Neural progenitor cell (in vitro differentiated cells): Measurements from ENCODE around the gene MT1H. TPM values are rescaled to one million over a fixed set of nuclear protein-coding genes. Genes with fewer than 3 reads are reported as not detected.
"Not testable (repeated sequence)": the region's sequence is repeated elsewhere in the genome, so short reads cannot be mapped to it uniquely, and the experiment has no call there.

Source experiments
- DNase-seq: peaks from one replicate; pipeline ENCODE4 v3.0.0-alpha.2; 2016; ENCODE audit warnings: low spot score
- H2AFZ ChIP-seq: fragments of 200-600 bp; sonication (generic); replicated peaks from 2 replicates; pipeline ENCODE4 v1.6.1; 2016; ENCODE audit warnings: antibody characterized with exemption
- H3F3A ChIP-seq: fragments of 200-600 bp; sonication (generic); 2 replicates; pipeline ENCODE4 v1.6.1; 2016; ENCODE audit warnings: antibody characterized with exemption, low read depth
- H3K27ac ChIP-seq: fragments of 200-600 bp; sonication (generic); 2 replicates; pipeline ENCODE4 v1.5.1; 2016; ENCODE audit warnings: mild to moderate bottlenecking
- H3K27me3 ChIP-seq: fragments of 200-600 bp; sonication (generic); 2 replicates; pipeline ENCODE4 v1.6.1; 2016; ENCODE audit warnings: mild to moderate bottlenecking, moderate library complexity
- H3K36me3 ChIP-seq: fragments of 200-600 bp; sonication (generic); 2 replicates; pipeline ENCODE4 v1.5.1; 2016
- H3K4me1 ChIP-seq: fragments of 200-600 bp; sonication (generic); 2 replicates; pipeline ENCODE4 v1.6.1; 2016; ENCODE audit warnings: mixed run types
- H3K4me2 ChIP-seq: fragments of 200-600 bp; sonication (generic); 2 replicates; pipeline ENCODE4 v1.6.1; 2016
- H3K4me3 ChIP-seq: fragments of 200-600 bp; sonication (generic); 2 replicates; pipeline ENCODE4 v1.5.1; 2016
- H3K79me2 ChIP-seq: fragments of 200-600 bp; sonication (generic); 2 replicates; pipeline ENCODE4 v1.6.1; 2016; ENCODE audit warnings: low read depth
- H3K9ac ChIP-seq: fragments of 200-600 bp; sonication (generic); 2 replicates; pipeline ENCODE4 v1.6.1; 2016
- H3K9me3 ChIP-seq: fragments of 200-600 bp; sonication (generic); 2 replicates; pipeline ENCODE4 v1.5.1; 2016; ENCODE audit warnings: low read depth
- H4K20me1 ChIP-seq: fragments of 200-600 bp; sonication (generic); 2 replicates; pipeline ENCODE4 v1.6.1; 2016; ENCODE audit warnings: low read depth
- H3K27ac Mint-ChIP-seq: 3 replicates; pipeline ENCODE4 v1.8.0; 2021; ENCODE audit warnings: mixed read lengths
- H3K27me3 Mint-ChIP-seq: 2 replicates; pipeline ENCODE4 v1.8.0; 2022; ENCODE audit warnings: low read depth, mild to moderate bottlenecking, inconsistent platforms, moderate library complexity, mixed read lengths; ENCODE audit not compliant: insufficient read depth
- H3K36me3 Mint-ChIP-seq: 3 replicates; pipeline ENCODE4 v1.8.0; 2021; ENCODE audit warnings: mixed read lengths
- H3K4me1 Mint-ChIP-seq: 3 replicates; pipeline ENCODE4 v1.8.0; 2021; ENCODE audit warnings: mixed read lengths
- H3K4me3 Mint-ChIP-seq: 3 replicates; pipeline ENCODE4 v1.8.0; 2021; ENCODE audit warnings: mild to moderate bottlenecking, moderate library complexity, mixed read lengths
- H3K9me3 Mint-ChIP-seq: 3 replicates; pipeline ENCODE4 v1.8.0; 2020; ENCODE audit warnings: mixed read lengths
- EZH2 ChIP-seq: fragments of 200-600 bp; sonication (generic); IDR thresholded peaks from 2 replicates; pipeline ENCODE4 v1.6.1; 2017; ENCODE audit warnings: antibody characterized with exemption, mild to moderate bottlenecking, moderate library complexity
- EZH2phosphoT487 ChIP-seq: fragments of 200-600 bp; sonication (generic); IDR thresholded peaks from 2 replicates; pipeline ENCODE4 v1.6.1; 2017; ENCODE audit warnings: antibody characterized with exemption
- total RNA-seq: library from RNA; depleted of rRNA; stranded (reverse); fragments of >200 nt; gene quantifications from 2 replicates; pipeline ENCODE4 v1.2.3, GENCODE V29; 2015; ENCODE audit warnings: low replicate concordance
- TF ChIP-seq, protein P1 (sequence below): fragments of 200-600 bp; sonication (generic); IDR thresholded peaks from 2 replicates; pipeline ENCODE4 v1.5.1; 2017; ENCODE audit warnings: antibody characterized with exemption, mild to moderate bottlenecking

MT1H gene
- total RNA-seq, 1 donor from 2014 or later = not detected

DNA sequence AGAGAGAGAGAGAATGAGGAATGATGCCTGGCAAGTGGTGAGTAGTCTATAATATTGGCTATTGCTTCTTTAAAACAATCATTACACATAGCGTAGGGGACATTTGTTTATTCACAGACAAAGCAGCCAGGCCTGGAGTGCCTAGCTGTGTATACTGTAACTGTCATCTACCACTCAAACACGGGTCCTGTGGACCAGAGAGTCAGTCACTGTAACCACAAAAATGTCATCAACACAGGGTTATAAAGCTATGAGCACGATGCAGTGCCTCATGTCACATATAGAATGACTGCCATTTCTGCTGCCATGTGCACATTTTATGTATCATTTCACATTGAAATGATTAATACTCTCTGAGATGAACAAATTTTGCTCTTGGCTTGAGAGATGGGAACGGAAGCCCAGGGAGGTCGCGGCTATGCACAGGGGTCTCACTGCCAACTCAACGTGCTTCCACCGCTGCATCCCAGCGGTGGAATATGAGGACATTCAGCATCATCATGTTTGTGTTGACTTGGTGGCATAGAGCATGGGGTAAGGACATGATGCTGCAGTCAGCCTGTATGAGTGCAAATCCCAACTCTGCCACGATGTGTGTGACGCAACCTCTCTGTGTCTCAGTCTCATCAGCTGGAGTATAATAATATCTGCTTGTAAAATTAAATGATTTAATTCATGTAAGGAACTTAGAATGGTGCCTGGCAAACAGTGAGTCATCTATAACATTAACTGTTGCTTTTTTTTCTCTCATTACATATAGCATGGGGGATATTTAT lies 3.3 kb downstream of the MT1H start:
- H3K79me2 ChIP-seq = no peaks in the 10 kb centered on the region
- H3K4me3 ChIP-seq = no peak overlapping the region
- peaks cover 21% of the 10 kb centered on the region for H4K20me1 ChIP-seq
- H3K36me3 ChIP-seq = no peaks in the 10 kb centered on the region
- no peaks in the 10 kb centered on the region for H3K9me3 Mint-ChIP-seq
- no peak overlapping the region for H2AFZ ChIP-seq
- no peaks in the 10 kb centered on the region for H3K36me3 Mint-ChIP-seq
- no peak for DNase-seq
- H3F3A ChIP-seq = peaks cover 13% of the 10 kb centered on the region
- H3K9ac ChIP-seq = no peak overlapping the region
- no peak overlapping the region for H3K4me3 Mint-ChIP-seq
- H3K27me3 ChIP-seq = peaks cover 100% of the 10 kb centered on the region
- peaks cover 4% of the 10 kb centered on the region for H3K4me1 ChIP-seq
- TF ChIP-seq, protein P1, sequence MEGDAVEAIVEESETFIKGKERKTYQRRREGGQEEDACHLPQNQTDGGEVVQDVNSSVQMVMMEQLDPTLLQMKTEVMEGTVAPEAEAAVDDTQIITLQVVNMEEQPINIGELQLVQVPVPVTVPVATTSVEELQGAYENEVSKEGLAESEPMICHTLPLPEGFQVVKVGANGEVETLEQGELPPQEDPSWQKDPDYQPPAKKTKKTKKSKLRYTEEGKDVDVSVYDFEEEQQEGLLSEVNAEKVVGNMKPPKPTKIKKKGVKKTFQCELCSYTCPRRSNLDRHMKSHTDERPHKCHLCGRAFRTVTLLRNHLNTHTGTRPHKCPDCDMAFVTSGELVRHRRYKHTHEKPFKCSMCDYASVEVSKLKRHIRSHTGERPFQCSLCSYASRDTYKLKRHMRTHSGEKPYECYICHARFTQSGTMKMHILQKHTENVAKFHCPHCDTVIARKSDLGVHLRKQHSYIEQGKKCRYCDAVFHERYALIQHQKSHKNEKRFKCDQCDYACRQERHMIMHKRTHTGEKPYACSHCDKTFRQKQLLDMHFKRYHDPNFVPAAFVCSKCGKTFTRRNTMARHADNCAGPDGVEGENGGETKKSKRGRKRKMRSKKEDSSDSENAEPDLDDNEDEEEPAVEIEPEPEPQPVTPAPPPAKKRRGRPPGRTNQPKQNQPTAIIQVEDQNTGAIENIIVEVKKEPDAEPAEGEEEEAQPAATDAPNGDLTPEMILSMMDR = no peak
- no peak for TF ChIP-seq EZH2phosphoT487
- no peaks in the 10 kb centered on the region for H3K9me3 ChIP-seq
- no peak overlapping the region for H3K27ac Mint-ChIP-seq
- H3K4me1 Mint-ChIP-seq = no peaks in the 10 kb centered on the region
- no peak overlapping the region for H3K27ac ChIP-seq
- no peak overlapping the region for H3K4me2 ChIP-seq
- peaks cover 69% of the 10 kb centered on the region for H3K27me3 Mint-ChIP-seq

DNA sequence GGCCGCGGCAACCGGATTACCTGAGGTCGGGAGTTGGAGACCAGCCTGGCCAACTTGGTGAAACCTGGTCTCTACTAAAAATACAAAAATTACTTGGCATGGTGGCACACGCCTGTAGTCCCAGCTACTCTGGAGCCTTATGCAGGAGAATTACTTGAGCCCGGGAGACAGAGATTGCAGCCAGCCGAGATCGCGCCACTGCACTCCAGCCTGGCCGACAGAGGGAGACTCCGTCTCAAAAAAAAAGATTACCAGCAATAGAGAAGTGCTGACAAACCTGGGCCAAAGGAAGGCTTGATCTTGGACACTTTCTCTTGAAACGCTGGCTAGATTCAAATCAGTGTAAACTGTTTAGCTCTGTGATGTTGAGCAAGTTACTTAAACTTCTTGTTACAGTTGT lies 4.3 kb downstream of the MT1H start:
- Histone ChIP-seq H2AFZ (no peak overlapping the region), H3K27me3 (peaks cover 100% of the 10 kb centered on the region), H3K79me2 (no peaks in the 10 kb centered on the region), H3K36me3 (no peaks in the 10 kb centered on the region), H3K27ac (no peak overlapping the region), H3F3A (peaks cover 13% of the 10 kb centered on the region), H4K20me1 (peaks cover 11% of the 10 kb centered on the region), H3K4me1 (peaks cover 3% of the 10 kb centered on the region), H3K4me3 (no peak overlapping the region), H3K9me3 (no peaks in the 10 kb centered on the region), H3K4me2 (no peak overlapping the region), H3K9ac (no peak overlapping the region)
- Mint-ChIP-seq H3K27ac (no peak overlapping the region), H3K27me3 (peaks cover 61% of the 10 kb centered on the region), H3K36me3 (no peaks in the 10 kb centered on the region), H3K9me3 (no peaks in the 10 kb centered on the region), H3K4me3 (no peak overlapping the region), H3K4me1 (no peaks in the 10 kb centered on the region)
- peak; percentile 52 for DNase-seq
- TF ChIP-seq, protein P1 = peak; percentile 70
- TF ChIP-seq EZH2 = no peak

DNA sequence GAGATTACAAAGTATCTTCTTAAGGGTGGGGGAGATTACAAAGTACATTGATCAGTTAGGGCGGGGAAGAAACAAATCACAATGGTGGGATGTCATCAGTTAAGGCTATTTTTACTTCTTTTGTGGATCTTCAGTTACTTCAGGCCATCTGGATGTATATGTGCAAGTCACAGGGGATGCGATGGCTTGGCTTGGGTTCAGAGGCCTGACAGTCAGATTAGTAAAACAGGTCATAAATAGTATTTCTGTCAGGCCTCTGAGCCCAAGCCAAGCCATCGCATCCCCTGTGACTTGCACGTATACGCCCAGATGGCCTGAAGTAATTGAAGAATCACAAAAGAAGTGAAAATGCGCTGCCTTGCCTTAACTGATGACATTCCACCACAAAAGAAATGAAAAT lies 5.0 kb downstream of the MT1H start:
- H3K9me3 Mint-ChIP-seq, H3K36me3 ChIP-seq, H4K20me1 ChIP-seq, H3K36me3 Mint-ChIP-seq, H3K4me3 ChIP-seq, H3K27ac Mint-ChIP-seq, H3K4me1 ChIP-seq, H3K4me2 ChIP-seq, DNase-seq, H3K79me2 ChIP-seq, H3K9ac ChIP-seq, H3K4me1 Mint-ChIP-seq, H2AFZ ChIP-seq, H3K9me3 ChIP-seq, H3K4me3 Mint-ChIP-seq, H3K27ac ChIP-seq: not testable (repeated sequence)
- peaks cover 100% of the 10 kb centered on the region for H3K27me3 ChIP-seq
- peaks cover 58% of the 10 kb centered on the region for H3K27me3 Mint-ChIP-seq
- peaks cover 13% of the 10 kb centered on the region for H3F3A ChIP-seq

DNA sequence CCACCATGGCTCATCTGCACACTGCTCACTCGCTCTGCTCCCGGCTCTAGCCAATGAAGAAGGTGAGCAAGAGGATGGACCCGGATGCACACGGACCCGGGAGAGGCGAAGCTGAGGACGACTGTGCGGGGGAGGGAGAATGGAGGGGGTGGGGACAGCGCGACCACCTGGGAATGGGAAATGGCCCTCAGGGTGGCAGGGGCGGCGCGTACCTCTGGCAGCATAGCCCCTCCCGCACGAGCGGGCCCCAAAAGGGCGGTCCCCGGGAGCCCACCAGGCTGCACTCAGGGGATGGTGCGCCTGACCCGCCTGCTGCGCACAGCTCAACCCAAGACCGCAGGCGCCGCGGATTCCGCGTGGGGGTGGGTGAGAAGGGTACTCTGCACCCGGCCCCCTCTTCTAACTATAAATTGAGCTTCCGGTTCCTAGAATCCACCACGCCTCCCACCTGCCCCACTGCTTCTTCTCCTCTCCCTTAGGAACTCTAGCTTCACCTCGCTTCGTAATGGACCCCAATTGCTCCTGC lies 6.1 kb downstream of the MT1H start:
- no peaks in the 10 kb centered on the region for H4K20me1 ChIP-seq
- H3K27me3 ChIP-seq = peaks cover 99% of the 10 kb centered on the region
- H3K4me2 ChIP-seq = peak overlapping the region; percentile 73
- H2AFZ ChIP-seq = no peak overlapping the region
- no peak overlapping the region for H3K27ac Mint-ChIP-seq
- peak overlapping the region; percentile 45 for H3K4me3 ChIP-seq
- H3K27me3 Mint-ChIP-seq = peaks cover 49% of the 10 kb centered on the region
- DNase-seq = no peak
- no peak overlapping the region for H3K27ac ChIP-seq
- H3K36me3 ChIP-seq = no peaks in the 10 kb centered on the region
- H3K4me1 Mint-ChIP-seq = peaks cover 3% of the 10 kb centered on the region
- no peaks in the 10 kb centered on the region for H3K9me3 ChIP-seq
- H3K9ac ChIP-seq = no peak overlapping the region
- no peaks in the 10 kb centered on the region for H3K79me2 ChIP-seq
- H3K4me1 ChIP-seq = no peaks in the 10 kb centered on the region
- H3F3A ChIP-seq = peaks cover 15% of the 10 kb centered on the region
- no peaks in the 10 kb centered on the region for H3K9me3 Mint-ChIP-seq
- no peaks in the 10 kb centered on the region for H3K36me3 Mint-ChIP-seq
- H3K4me3 Mint-ChIP-seq = peak overlapping the region; percentile 59
- TF ChIP-seq, protein P1 = no peak
- TF ChIP-seq EZH2phosphoT487 (no peak), EZH2 (peak; percentile 59)
